Measurements from ENCODE around the gene NR1D1. TPM values are rescaled to one million over a fixed set of nuclear protein-coding genes. Genes with fewer than 3 reads are reported as not detected.

The NR1D1 gene
- total RNA-seq, 2 donors from 2014 or later, result 3.0 to 4.4 TPM

GRCh38 chr17:40095944-40096791 lies 4.2 kb downstream of the NR1D1 start:
- WGBS, 2 experiments (ENCODE audit: insufficient coverage in 1 of 2, insufficient read length in 1 of 2), result 93 to 97% methylated on average over 16 to 23 of the region's 23 CpGs
- TF ChIP-seq CTCF (conservative IDR thresholded peaks at IDR 0.05), result no peak
- peaks cover 10% of the 10 kb centered on the region for H3K9me3 Mint-ChIP-seq
- Histone ChIP-seq H3K27ac (ENCODE audit: low read depth, low read length) (no peak overlapping the region), H3K9ac (ENCODE audit: extremely low read depth, low read length, poor library complexity, severe bottlenecking) (no peak overlapping the region), H3K27me3 (ENCODE audit: control insufficient read depth, insufficient read depth, low read length, poor library complexity, severe bottlenecking) (peaks cover 11% of the 10 kb centered on the region), H3K4me3 (ENCODE audit: low read length) (no peak overlapping the region), H3K36me3 (ENCODE audit: control insufficient read depth, insufficient read depth, low read length) (no peaks in the 10 kb centered on the region), H3K9me3 (ENCODE audit: control insufficient read depth, low read length) (no peaks in the 10 kb centered on the region), H3K4me1 (ENCODE audit: control insufficient read depth, insufficient read depth, low read length) (peaks cover 5% of the 10 kb centered on the region)
- peaks cover 17% of the 10 kb centered on the region for H3K4me1 Mint-ChIP-seq
- no peak overlapping the region for H3K27ac Mint-ChIP-seq
- H3K36me3 Mint-ChIP-seq (ENCODE audit: low read depth), result peaks cover 23% of the 10 kb centered on the region
- H3K4me3 Mint-ChIP-seq, result no peak overlapping the region
- DNase-seq, result no peak
- peaks cover 28% of the 10 kb centered on the region for H3K27me3 Mint-ChIP-seq (ENCODE audit: insufficient read depth)

GRCh38 chr17:40095351-40095943 lies 4.9 kb downstream of the NR1D1 start:
- H3K4me3 ChIP-seq (ENCODE audit: low read length), result no peak overlapping the region
- Mint-ChIP-seq H3K4me1 (peaks cover 11% of the 10 kb centered on the region), H3K4me3 (no peak overlapping the region), H3K27ac (no peak overlapping the region), H3K9me3 (peaks cover 10% of the 10 kb centered on the region), H3K27me3 (ENCODE audit: insufficient read depth) (peaks cover 24% of the 10 kb centered on the region), H3K36me3 (ENCODE audit: low read depth) (peaks cover 23% of the 10 kb centered on the region)
- H3K27me3 ChIP-seq (ENCODE audit: control insufficient read depth, insufficient read depth, low read length, poor library complexity, severe bottlenecking), result peaks cover 11% of the 10 kb centered on the region
- no peak overlapping the region for H3K27ac ChIP-seq (ENCODE audit: low read depth, low read length)
- peaks cover 5% of the 10 kb centered on the region for H3K4me1 ChIP-seq (ENCODE audit: control insufficient read depth, insufficient read depth, low read length)
- no peak overlapping the region for H3K9ac ChIP-seq (ENCODE audit: extremely low read depth, low read length, poor library complexity, severe bottlenecking)
- 96% methylated on average over 10 to 17 of the region's 17 CpGs for WGBS, 2 experiments (ENCODE audit: insufficient coverage in 1 of 2, insufficient read length in 1 of 2)
- TF ChIP-seq CTCF (conservative IDR thresholded peaks at IDR 0.05), result no peak
- no peaks in the 10 kb centered on the region for H3K9me3 ChIP-seq (ENCODE audit: control insufficient read depth, low read length)
- no peaks in the 10 kb centered on the region for H3K36me3 ChIP-seq (ENCODE audit: control insufficient read depth, insufficient read depth, low read length)
- DNase-seq, result no peak

GRCh38 chr17:40094874-40095273 lies 5.5 kb downstream of the NR1D1 start:
- no peak overlapping the region for H3K27ac Mint-ChIP-seq
- Histone ChIP-seq H3K27ac (ENCODE audit: low read depth, low read length) (no peak overlapping the region), H3K27me3 (ENCODE audit: control insufficient read depth, insufficient read depth, low read length, poor library complexity, severe bottlenecking) (peaks cover 6% of the 10 kb centered on the region), H3K9me3 (ENCODE audit: control insufficient read depth, low read length) (no peaks in the 10 kb centered on the region), H3K4me1 (ENCODE audit: control insufficient read depth, insufficient read depth, low read length) (peaks cover 3% of the 10 kb centered on the region), H3K4me3 (ENCODE audit: low read length) (no peak overlapping the region), H3K9ac (ENCODE audit: extremely low read depth, low read length, poor library complexity, severe bottlenecking) (no peak overlapping the region), H3K36me3 (ENCODE audit: control insufficient read depth, insufficient read depth, low read length) (no peaks in the 10 kb centered on the region)
- H3K4me3 Mint-ChIP-seq, result no peak overlapping the region
- DNase-seq, result no peak
- 94 to 95% methylated on average over 11 to 14 of the region's 14 CpGs for WGBS, 2 experiments (ENCODE audit: insufficient coverage in 1 of 2, insufficient read length in 1 of 2)
- H3K27me3 Mint-ChIP-seq (ENCODE audit: insufficient read depth), result peaks cover 18% of the 10 kb centered on the region
- peaks cover 10% of the 10 kb centered on the region for H3K9me3 Mint-ChIP-seq
- no peak for TF ChIP-seq CTCF (conservative IDR thresholded peaks at IDR 0.05)
- peaks cover 11% of the 10 kb centered on the region for H3K4me1 Mint-ChIP-seq
- peaks cover 23% of the 10 kb centered on the region for H3K36me3 Mint-ChIP-seq (ENCODE audit: low read depth)

All from endodermal cell (in vitro differentiated cells).